Measurements from ENCODE around the gene ANO7.

Gene ANO7

DNA sequence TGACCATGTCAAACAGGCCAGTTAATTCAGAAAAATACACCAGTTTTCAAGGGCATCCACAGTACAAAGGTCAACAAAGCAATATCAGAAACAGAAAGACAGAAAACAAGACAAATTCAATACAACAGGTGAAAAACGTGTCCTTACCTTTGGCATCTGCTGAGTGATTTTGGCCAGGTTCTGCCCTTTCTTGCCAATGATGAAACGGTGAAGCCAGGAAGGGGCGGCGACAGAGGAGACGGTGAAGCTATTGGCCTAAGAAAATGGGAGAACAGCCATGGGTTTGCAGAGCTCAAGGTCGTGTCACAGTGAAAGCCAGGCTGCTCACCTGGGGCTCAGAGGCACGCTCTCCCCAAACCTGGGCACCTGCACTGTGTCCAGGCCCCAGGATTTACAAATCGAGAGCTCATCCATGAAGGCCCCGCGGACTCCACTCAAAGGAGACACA lies 66.5 kb downstream of the ANO7 start:
- no peak overlapping the region for H3K4me3 Mint-ChIP-seq

DNA sequence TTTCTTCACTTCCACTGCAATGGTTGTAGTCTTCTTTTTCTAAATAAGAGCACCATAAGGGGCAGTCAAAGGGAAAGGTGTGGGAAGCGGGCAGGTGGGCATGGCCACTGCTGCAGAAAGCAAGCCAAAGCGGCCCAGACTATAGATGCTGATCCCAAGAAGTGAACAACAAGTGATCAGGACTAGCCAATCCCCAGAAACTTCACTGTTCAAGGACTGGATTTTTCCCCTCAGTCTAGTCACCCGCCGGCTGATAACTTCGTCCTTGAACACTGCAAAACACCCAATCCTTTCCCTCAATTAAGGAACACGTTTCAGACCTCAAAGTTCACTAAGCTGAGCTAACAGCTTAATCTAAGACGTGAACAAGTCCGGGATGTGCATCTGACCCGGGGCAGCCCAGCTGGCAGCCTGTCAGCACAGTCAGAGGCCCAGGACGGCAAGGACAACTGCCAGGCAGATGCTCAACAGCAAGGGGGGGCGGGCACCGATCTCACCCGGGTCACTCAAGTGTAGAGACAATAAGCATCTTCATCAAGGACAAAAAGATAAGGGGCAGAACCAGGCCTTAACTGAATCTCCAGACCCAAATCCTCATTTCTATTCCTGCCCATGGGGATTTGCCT lies 67.2 kb downstream of the ANO7 start:
- DNase-seq (no peak), ATAC-seq (replicated peaks) (no peak)
- Mint-ChIP-seq H3K36me3 (ENCODE audit: insufficient read depth) (peaks cover 66% of the 10 kb centered on the region), H3K27ac (no peak overlapping the region), H3K4me3 (no peak overlapping the region), H3K4me1 (ENCODE audit: low read depth in 2 of 2) (peaks cover 2 to 4% of the 10 kb centered on the region in 2 donors), H3K27me3 (no peaks in the 10 kb centered on the region), H3K9me3 (no peaks in the 10 kb centered on the region)

More for the DNA sequence above, 66.5 kb downstream of the ANO7 start:
- H3K27ac Mint-ChIP-seq, result no peak overlapping the region
- H3K9me3 Mint-ChIP-seq, result no peaks in the 10 kb centered on the region
- peaks cover 68% of the 10 kb centered on the region for H3K36me3 Mint-ChIP-seq (ENCODE audit: insufficient read depth)
- DNase-seq (no peak), ATAC-seq (replicated peaks) (no peak)
- H3K4me1 Mint-ChIP-seq (ENCODE audit: low read depth in 2 of 2), result peaks cover 3 to 4% of the 10 kb centered on the region in 2 donors
- H3K27me3 Mint-ChIP-seq, result no peaks in the 10 kb centered on the region

DNA sequence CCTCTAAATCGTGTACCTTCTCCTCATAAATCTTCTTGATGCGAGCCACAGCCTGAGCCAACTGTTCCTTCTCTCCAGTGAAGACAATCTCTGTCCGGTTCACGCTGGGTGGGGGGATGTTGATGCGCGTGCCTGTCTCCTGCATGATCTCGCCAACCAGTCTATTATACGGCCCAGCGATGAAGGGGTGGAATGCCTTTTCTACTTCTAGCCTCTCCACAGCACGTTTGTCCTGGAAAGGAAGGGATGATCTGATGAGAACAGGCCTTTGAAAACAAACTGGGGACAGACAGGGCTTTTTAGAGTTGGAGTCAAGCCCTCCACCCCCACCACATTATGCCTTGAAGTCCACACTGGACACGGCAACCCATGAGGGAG lies 67.7 kb downstream of the ANO7 start:
- Mint-ChIP-seq H3K27me3 (no peaks in the 10 kb centered on the region), H3K4me3 (no peak overlapping the region), H3K36me3 (ENCODE audit: insufficient read depth) (peaks cover 71% of the 10 kb centered on the region), H3K9me3 (no peaks in the 10 kb centered on the region), H3K27ac (peak overlapping the region in 1 of 2 donors; percentile 23), H3K4me1 (ENCODE audit: low read depth in 2 of 2) (peaks cover 2 to 4% of the 10 kb centered on the region in 2 donors)
- DNase-seq, result no peak
- no peak for ATAC-seq (replicated peaks)

GRCh38 chr2:241257419-241258032 lies 69.0 kb downstream of the ANO7 start:
- Mint-ChIP-seq H3K4me3 (no peak overlapping the region), H3K4me1 (ENCODE audit: low read depth in 2 of 2) (peaks cover 2 to 4% of the 10 kb centered on the region in 2 donors), H3K9me3 (no peaks in the 10 kb centered on the region), H3K27me3 (no peaks in the 10 kb centered on the region), H3K27ac (peak overlapping the region; percentile 23 to 67), H3K36me3 (ENCODE audit: insufficient read depth) (peaks cover 72% of the 10 kb centered on the region)
- DNase-seq (no peak), ATAC-seq (replicated peaks) (no peak)

GRCh38 chr2:241258505-241259280 lies 70.2 kb downstream of the ANO7 start:
- no peak for ATAC-seq (replicated peaks)
- H3K27ac Mint-ChIP-seq, result peak overlapping the region in 1 of 2 donors; percentile 35
- DNase-seq, result no peak
- H3K4me3 Mint-ChIP-seq, result no peak overlapping the region
- no peaks in the 10 kb centered on the region for H3K27me3 Mint-ChIP-seq
- H3K4me1 Mint-ChIP-seq (ENCODE audit: low read depth in 2 of 2), result peaks cover 2 to 4% of the 10 kb centered on the region in 2 donors
- H3K9me3 Mint-ChIP-seq, result no peaks in the 10 kb centered on the region
- H3K36me3 Mint-ChIP-seq (ENCODE audit: insufficient read depth), result peaks cover 73% of the 10 kb centered on the region

- Mint-ChIP-seq H3K9me3 (no peaks in the 10 kb centered on the region), H3K27me3 (no peaks in the 10 kb centered on the region), H3K4me1 (ENCODE audit: low read depth in 2 of 2) (peaks cover 2 to 4% of the 10 kb centered on the region in 2 donors), H3K4me3 (no peak overlapping the region), H3K36me3 (ENCODE audit: insufficient read depth) (peaks cover 73% of the 10 kb centered on the region), H3K27ac (peak overlapping the region in 1 of 2 donors; percentile 57)
- ATAC-seq (replicated peaks) (no peak), DNase-seq (no peak)
Observed at GRCh38 chr2:241260911-241261310, 72.4 kb downstream of the ANO7 start.

DNA sequence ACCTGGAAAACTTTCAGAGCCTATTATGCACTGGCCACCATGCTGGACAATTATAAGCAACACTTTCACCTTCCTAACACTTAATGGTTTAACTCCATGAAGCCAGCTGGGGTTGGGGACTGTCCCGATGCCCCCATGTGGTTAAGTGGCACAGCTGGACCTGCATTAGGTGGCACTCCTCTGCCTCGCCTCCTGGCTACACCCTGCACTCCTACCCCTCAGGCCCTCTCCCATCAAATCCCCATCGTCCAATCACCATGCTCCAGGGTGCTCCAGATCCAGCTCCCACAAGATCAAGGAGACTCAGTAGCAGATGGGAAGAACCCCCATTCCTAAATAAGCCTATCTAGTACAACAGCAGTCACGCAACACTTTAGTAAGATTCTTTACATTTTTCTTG lies 73.2 kb downstream of the ANO7 start:
- DNase-seq, result no peak
- H3K36me3 Mint-ChIP-seq (ENCODE audit: insufficient read depth), result peaks cover 72% of the 10 kb centered on the region
- ATAC-seq (replicated peaks), result no peak
- no peaks in the 10 kb centered on the region for H3K9me3 Mint-ChIP-seq
- peaks cover 2 to 4% of the 10 kb centered on the region in 2 donors for H3K4me1 Mint-ChIP-seq (ENCODE audit: low read depth in 2 of 2)
- H3K4me3 Mint-ChIP-seq, result no peak overlapping the region
- peak overlapping the region in 1 of 2 donors; percentile 55 for H3K27ac Mint-ChIP-seq
- H3K27me3 Mint-ChIP-seq, result no peaks in the 10 kb centered on the region

GRCh38 chr2:241263061-241263460 lies 74.6 kb downstream of the ANO7 start:
- H3K4me3 Mint-ChIP-seq, result no peak overlapping the region
- ATAC-seq (replicated peaks) (no peak), DNase-seq (no peak)
- no peaks in the 10 kb centered on the region for H3K9me3 Mint-ChIP-seq
- no peaks in the 10 kb centered on the region for H3K27me3 Mint-ChIP-seq
- peaks cover 65% of the 10 kb centered on the region for H3K36me3 Mint-ChIP-seq (ENCODE audit: insufficient read depth)
- H3K27ac Mint-ChIP-seq, result no peak overlapping the region
- peaks cover 4 to 5% of the 10 kb centered on the region in 2 donors for H3K4me1 Mint-ChIP-seq (ENCODE audit: low read depth in 2 of 2)

- no peak for ATAC-seq (replicated peaks)
Observed at GRCh38 chr2:241265506-241265905, 77.0 kb downstream of the ANO7 start.

GRCh38 chr2:241267249-241268067 lies 79.0 kb downstream of the ANO7 start:
- Mint-ChIP-seq H3K4me3 (no peak overlapping the region), H3K4me1 (ENCODE audit: low read depth in 2 of 2) (peaks cover 27 to 36% of the 10 kb centered on the region in 2 donors), H3K27me3 (no peaks in the 10 kb centered on the region), H3K9me3 (no peaks in the 10 kb centered on the region), H3K36me3 (ENCODE audit: insufficient read depth) (peaks cover 40% of the 10 kb centered on the region), H3K27ac (peak overlapping the region; percentile 49 to 62)
- DNase-seq, result no peak
- ATAC-seq (replicated peaks), result no peak

More at GRCh38 chr2:241265506-241265905, 77.0 kb downstream of the ANO7 start:
- no peaks in the 10 kb centered on the region for H3K9me3 Mint-ChIP-seq
- H3K36me3 Mint-ChIP-seq (ENCODE audit: insufficient read depth), result peaks cover 54% of the 10 kb centered on the region
- no peaks in the 10 kb centered on the region for H3K27me3 Mint-ChIP-seq
- no peak for DNase-seq
- no peak overlapping the region for H3K4me3 Mint-ChIP-seq
- no peak overlapping the region for H3K27ac Mint-ChIP-seq
- H3K4me1 Mint-ChIP-seq (ENCODE audit: low read depth in 2 of 2), result peaks cover 13 to 22% of the 10 kb centered on the region in 2 donors

DNA sequence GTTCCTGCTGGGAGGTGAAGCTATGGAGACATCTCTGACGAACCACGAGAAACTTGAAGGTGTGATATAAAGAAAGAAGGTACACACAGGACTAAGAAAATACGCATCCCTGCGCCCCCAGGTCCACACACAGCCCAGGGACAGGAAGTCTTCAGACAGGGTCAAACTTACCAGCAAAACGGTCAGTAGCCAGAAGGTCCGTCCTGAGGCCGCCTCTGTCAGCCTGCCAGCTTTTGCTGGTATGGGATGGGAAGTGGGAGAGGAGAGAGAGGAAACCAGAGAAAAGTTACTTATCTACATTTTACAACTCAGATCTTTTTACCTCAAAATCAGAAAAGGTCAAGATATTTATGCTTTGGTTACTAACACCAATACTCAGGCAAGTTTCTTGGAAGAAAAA lies 79.8 kb downstream of the ANO7 start:
- DNase-seq (no peak), ATAC-seq (replicated peaks) (no peak)
- Mint-ChIP-seq H3K4me1 (ENCODE audit: low read depth in 2 of 2) (peaks cover 31 to 40% of the 10 kb centered on the region in 2 donors), H3K9me3 (no peaks in the 10 kb centered on the region), H3K27me3 (no peaks in the 10 kb centered on the region), H3K36me3 (ENCODE audit: insufficient read depth) (peaks cover 31% of the 10 kb centered on the region), H3K4me3 (no peak overlapping the region), H3K27ac (peak overlapping the region; percentile 49 to 62)

DNA sequence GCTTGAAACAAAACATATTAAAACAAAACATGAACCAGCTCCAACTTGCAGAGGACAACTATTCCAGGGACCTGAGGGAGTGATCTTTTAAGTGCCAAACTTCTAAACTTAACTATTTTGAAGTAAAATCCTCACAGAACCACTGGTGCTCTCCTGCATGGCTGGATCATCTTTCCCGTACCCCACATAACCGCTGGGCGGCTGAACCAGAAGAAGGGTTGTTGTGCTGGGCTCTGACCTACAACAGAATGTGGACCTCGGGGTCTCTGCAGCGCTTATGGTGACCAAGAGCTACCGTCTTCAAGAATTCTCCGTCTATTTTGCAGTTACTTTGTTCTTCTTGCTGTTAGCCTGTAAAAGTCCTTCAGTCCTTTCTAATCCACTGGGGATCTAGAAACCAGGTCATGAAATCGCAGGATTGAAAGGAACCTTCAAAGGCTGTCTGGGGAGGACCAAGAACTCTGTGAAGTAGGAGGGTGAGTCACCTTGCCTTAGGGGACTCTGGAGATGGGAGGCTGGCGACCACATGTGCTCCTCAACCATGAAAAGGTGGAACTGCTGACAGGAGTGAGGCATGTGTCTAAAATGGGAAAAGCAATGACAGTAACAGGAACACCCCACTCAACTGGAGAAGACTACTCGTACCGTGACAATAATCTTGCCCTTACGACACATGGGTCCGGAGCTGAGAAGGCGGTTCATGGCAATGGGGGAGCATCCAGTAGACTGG lies 80.4 kb downstream of the ANO7 start:
- ATAC-seq (replicated peaks) (no peak), DNase-seq (no peak)
- Mint-ChIP-seq H3K4me3 (no peak overlapping the region), H3K36me3 (ENCODE audit: insufficient read depth) (peaks cover 27% of the 10 kb centered on the region), H3K4me1 (ENCODE audit: low read depth in 2 of 2) (peaks cover 35 to 46% of the 10 kb centered on the region in 2 donors), H3K27ac (peak overlapping the region; percentile 35 to 62), H3K9me3 (no peaks in the 10 kb centered on the region), H3K27me3 (no peaks in the 10 kb centered on the region)

Measured in effector memory CD8-positive, alpha-beta T cell (primary cell).